Suprapubic skin (tissue), 4 donors: Measurements from ENCODE around the gene EAF1.

Experiments
- EP300 ChIP-seq: sonication (generic); formaldehyde crosslinking; IDR thresholded peaks from one replicate; pipeline ENCODE4 v1.6.1; 2017; ENCODE audit warnings: antibody characterized with exemption
- POLR2AphosphoS5 ChIP-seq, 3 donors: sonication (generic); formaldehyde crosslinking; IDR thresholded peaks; one replicate each; pipeline ENCODE4 v1.6.1; 2017; ENCODE audit warnings: antibody characterized with exemption in 3 of 3

- TF ChIP-seq EP300 (no peak), POLR2AphosphoS5 (IDR thresholded peaks at IDR 0.05) (peak in 1 of 3 donors; percentile 31)
Measured at GRCh38 chr3:15428539-15428938, 1.1 kb downstream of the EAF1 start.
